ENCODE data around the gene NHSL2.

Gene NHSL2

DNA sequence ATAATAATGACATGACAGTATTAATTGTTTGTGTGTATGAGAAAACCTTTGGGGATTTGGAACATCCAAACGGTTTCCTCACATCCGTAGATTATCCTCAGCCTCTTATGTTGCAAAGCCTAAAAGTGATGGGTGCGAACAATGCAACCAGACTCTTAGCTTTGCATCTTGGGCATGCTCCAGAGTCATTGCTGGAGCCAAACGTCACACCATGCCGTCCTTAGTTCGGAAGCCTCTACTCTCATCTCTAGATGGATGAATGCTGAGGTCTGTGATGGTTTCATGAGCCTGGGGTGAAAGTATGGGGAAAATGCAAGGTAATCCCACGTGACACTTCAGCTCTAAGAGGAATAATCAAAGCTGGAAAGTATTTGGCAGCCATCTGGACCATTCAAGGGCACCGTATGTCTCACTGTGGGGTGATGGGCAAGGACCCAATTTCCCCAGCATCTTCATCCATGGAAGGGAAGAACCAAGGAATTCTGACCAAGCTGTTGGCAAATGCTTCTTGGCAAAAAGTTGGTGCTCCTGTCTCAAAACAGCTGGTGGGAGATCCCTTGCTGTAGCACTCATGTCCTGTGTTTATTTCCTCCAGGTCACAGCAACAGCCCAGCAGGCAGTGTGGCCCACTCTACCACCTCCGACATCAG lies 227.3 kb downstream of the NHSL2 start:
- DNase-seq (ENCODE audit: low read depth) = no peak
- no peak overlapping the region for H3K4me3 ChIP-seq (ENCODE audit: low read length)
- TF ChIP-seq, protein P1, sequence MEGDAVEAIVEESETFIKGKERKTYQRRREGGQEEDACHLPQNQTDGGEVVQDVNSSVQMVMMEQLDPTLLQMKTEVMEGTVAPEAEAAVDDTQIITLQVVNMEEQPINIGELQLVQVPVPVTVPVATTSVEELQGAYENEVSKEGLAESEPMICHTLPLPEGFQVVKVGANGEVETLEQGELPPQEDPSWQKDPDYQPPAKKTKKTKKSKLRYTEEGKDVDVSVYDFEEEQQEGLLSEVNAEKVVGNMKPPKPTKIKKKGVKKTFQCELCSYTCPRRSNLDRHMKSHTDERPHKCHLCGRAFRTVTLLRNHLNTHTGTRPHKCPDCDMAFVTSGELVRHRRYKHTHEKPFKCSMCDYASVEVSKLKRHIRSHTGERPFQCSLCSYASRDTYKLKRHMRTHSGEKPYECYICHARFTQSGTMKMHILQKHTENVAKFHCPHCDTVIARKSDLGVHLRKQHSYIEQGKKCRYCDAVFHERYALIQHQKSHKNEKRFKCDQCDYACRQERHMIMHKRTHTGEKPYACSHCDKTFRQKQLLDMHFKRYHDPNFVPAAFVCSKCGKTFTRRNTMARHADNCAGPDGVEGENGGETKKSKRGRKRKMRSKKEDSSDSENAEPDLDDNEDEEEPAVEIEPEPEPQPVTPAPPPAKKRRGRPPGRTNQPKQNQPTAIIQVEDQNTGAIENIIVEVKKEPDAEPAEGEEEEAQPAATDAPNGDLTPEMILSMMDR (conservative IDR thresholded peaks at IDR 0.05; ENCODE audit: low read depth, low read length) = no peak

DNA sequence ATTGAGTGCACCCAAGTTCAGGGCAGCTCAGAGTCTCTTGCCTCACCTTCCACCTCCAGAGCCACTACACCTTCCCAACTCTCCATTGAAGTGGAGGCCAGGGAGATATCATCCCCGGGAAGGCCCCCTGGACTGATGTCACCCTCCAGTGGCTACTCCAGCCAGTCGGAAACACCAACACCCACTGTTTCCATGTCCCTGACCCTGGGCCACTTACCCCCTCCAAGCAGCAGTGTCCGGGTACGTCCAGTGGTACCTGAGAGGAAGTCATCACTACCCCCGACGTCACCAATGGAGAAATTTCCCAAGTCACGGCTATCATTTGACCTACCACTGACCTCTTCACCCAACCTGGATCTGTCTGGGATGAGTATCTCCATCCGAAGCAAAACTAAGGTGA lies 228.9 kb downstream of the NHSL2 start:
- no peak overlapping the region for H3K4me3 ChIP-seq (ENCODE audit: low read length)
- no peak for DNase-seq (ENCODE audit: low read depth)
- TF ChIP-seq, protein P1 (conservative IDR thresholded peaks at IDR 0.05; ENCODE audit: low read depth, low read length) = no peak

DNA sequence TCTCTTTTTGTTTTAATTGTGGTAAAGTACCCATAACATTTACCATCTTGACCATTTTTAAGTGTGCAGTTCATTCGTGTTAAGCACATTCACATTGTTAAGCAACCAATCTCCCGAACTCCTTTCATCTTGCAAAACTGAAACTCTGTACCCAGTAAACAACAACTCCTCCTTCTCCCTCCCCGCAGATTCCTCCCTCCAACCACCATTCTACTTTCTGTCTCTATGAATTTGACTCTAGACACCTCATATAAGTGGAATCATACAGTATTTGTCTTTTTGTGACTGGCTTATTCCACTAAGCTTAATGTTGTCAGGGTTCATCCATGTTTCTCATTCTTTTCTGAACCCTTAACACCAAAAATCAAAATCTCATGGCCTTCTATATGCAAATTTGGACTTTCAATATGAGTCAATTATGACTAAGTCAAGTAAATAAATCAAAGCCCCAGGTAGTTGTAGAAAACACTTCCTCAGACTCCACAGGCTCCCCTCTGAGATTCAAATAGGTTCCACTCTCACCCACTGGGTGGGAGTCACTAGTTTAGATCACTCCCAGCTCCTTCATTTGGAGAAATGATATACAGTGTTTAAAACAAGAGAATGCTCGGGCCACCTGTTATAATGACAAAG lies 230.8 kb downstream of the NHSL2 start:
- no peak overlapping the region for H3K4me3 ChIP-seq (ENCODE audit: low read length)
- TF ChIP-seq, protein P1 (conservative IDR thresholded peaks at IDR 0.05; ENCODE audit: low read depth, low read length) = no peak
- DNase-seq (ENCODE audit: low read depth) = no peak

DNA sequence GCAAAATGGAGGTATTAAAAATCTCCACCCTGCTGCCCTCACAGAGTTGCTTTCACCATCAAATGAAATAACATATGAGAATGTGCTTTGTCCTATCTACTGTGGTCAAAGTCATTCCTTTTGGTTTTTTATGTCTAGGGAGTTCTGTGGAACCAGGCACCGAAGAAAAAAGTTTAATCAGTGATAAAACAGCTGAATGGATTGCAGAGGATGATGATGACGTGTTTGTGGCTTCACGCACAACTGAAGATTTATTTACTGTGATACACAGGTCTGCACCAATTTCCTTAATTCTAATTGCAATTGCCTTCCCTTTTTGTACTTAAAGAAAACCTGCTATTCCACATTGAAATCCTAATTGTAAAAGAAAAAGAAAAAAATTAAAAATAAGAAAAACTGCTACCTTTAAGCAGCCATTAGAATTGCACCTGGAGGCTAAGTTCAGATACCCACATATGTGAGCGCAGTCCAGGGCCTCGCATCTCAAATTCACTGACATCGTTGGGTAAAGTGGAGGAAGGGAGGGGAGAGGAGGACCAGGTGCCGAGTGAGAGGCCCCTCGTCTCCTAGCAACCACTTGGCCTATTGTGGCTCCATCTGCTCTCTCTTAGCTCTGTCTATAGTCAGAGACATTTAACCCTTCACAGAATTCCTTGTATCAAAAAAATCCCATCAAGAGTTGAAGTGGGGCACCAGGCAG lies 231.6 kb downstream of the NHSL2 start:
- TF ChIP-seq, protein P1 (conservative IDR thresholded peaks at IDR 0.05; ENCODE audit: low read depth, low read length) = no peak
- DNase-seq (ENCODE audit: low read depth) = no peak
- no peak overlapping the region for H3K4me3 ChIP-seq (ENCODE audit: low read length)

DNA sequence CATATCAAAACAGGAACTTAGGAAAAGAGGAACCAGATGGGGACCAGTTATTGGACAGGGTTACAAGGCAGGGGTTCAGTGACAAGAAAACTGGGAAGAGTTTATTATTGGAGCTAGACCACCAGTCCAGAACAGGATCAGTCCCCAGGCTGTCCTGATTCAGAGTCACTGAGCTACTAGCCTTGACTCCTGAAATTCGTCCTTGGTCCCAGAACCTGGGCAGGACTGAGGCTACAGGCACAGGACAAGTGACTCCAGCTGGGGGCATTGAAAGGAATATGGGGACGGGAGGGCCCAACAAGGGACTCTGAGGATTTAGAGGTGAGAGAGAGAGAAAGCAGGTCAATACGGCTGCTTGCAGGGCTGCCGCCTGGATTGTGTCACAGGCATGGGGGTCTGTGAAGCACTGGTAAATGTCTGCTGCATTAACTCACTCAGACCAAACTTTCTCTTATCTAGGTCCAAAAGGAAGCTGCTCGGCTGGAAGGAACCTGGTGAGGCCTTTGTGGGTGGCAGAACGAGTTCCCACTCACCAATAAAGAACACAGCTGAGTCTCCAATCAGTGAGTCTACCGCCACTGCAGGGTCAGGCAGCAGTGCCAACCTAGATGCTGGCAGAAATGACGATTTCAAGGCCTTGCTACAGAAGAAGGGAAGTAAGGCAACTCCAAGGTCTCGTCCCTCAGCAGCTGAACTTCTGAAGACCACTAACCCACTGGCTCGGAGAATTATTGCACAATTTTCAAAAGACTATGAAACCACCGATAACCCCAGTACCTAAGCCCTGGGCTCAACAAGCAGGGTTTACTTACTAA lies 232.4 kb downstream of the NHSL2 start:
- TF ChIP-seq, protein P1 (conservative IDR thresholded peaks at IDR 0.05; ENCODE audit: low read depth, low read length) = no peak
- H3K4me3 ChIP-seq (ENCODE audit: low read length) = no peak overlapping the region
- no peak for DNase-seq (ENCODE audit: low read depth)

DNA sequence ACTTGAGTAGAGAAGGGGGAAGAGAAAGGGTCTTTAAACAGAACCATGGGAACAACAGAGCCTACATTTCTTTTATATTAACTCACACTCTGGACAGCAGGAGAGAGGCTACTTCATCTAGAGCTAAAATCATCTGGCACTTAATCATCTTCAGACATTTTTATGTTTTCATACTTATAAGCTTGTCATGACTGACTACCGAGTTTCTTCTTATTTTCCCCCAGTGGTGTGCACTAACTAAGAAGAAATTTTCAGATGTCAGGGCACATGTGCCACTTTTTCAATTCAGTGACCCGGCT lies 232.9 kb downstream of the NHSL2 start:
- H3K4me3 ChIP-seq (ENCODE audit: low read length) = no peak overlapping the region
- TF ChIP-seq, protein P1 (conservative IDR thresholded peaks at IDR 0.05; ENCODE audit: low read depth, low read length) = no peak
- no peak for DNase-seq (ENCODE audit: low read depth)

Measured in retinal pigment epithelial cell (primary cell).